Measurements from ENCODE around the gene WNT6.

The WNT6 gene

DNA sequence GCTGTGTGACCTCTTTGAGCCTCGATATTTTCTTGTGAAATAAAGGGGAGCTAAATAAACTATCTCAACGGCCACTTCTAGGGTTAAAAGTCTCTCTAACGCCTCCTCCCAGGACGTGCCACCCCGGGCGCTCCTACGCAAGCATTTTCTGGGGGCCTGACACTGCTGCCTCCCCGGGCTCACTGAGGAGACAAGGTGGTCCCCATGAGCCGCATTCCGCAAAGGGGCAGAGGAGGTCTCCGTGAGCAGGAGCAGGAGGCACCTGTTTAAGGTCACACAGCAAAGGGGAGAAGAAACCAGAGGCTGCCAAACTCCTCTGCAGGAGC lies 20.1 kb downstream of the WNT6 start:
- H3K9me3 ChIP-seq (ENCODE audit: control insufficient read depth, insufficient read depth, low read length): no peaks in the 10 kb centered on the region
- H3K36me3 ChIP-seq (ENCODE audit: control insufficient read depth, insufficient read depth, low read length): no peaks in the 10 kb centered on the region
- H3K4me1 ChIP-seq (ENCODE audit: control insufficient read depth, insufficient read depth, low read length): peaks cover 23% of the 10 kb centered on the region
- no peak overlapping the region for H3K9ac ChIP-seq (ENCODE audit: low read depth, low read length)
- H3K27ac ChIP-seq (ENCODE audit: low read depth, low read length): no peak overlapping the region
- peaks cover 100% of the 10 kb centered on the region for H3K27me3 ChIP-seq (ENCODE audit: control insufficient read depth, insufficient read depth, low read length)
- H3K4me3 ChIP-seq (ENCODE audit: low read depth, low read length): peak overlapping the region; percentile 32; the same call in 1 of the 2 replicates

GRCh38 chr2:218880102-218880858 lies 20.7 kb downstream of the WNT6 start, which contains the start of gene WNT10A:
TSS of gene WNT10A (plus strand) at chr2:218880852. CDS start at chr2:218880996, 144 bp downstream.
- peaks cover 23% of the 10 kb centered on the region for H3K4me1 ChIP-seq (ENCODE audit: control insufficient read depth, insufficient read depth, low read length)
- peaks cover 100% of the 10 kb centered on the region for H3K27me3 ChIP-seq (ENCODE audit: control insufficient read depth, insufficient read depth, low read length)

DNA sequence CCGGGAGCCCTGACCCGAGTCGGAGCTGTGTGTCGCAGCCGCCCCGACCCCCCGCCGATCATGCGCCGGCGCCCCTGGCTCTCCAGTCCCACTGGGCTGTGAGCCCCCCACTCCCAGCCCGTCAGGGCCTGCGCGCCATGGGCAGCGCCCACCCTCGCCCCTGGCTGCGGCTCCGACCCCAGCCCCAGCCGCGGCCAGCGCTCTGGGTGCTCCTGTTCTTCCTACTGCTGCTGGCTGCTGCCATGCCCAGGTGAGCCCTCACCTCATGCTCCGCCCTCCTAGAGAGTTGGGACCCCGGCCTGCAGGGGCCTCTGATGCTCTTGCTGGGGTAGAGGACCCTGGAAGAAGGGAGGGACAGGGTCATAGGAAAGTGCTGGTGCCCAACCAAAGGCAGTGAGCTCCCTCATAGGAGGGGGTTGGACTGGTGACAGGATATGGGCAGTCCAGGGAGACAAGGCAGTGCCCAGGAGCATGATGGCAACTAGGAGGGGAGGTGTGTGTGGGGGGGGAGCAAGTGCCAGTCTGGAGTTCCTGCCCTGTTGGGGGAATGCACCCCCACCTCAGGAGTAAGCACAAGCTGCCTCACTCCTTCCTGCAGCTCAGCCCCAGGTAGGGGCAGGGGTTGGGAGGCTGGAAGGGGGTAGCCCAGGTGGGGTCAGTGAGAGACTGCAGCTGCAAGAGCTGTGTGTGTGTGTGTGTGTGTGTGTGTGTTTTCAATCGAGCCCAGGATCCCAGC lies 21.4 kb downstream of the WNT6 start:
- no peaks in the 10 kb centered on the region for H3K9me3 ChIP-seq (ENCODE audit: control insufficient read depth, insufficient read depth, low read length)
- peaks cover 100% of the 10 kb centered on the region for H3K27me3 ChIP-seq (ENCODE audit: control insufficient read depth, insufficient read depth, low read length)
- no peak overlapping the region for H3K27ac ChIP-seq (ENCODE audit: low read depth, low read length)
- H3K9ac ChIP-seq (ENCODE audit: low read depth, low read length): no peak overlapping the region
- H3K4me3 ChIP-seq (ENCODE audit: low read depth, low read length): no peak overlapping the region; the same call in 1 of the 2 replicates
- H3K4me1 ChIP-seq (ENCODE audit: control insufficient read depth, insufficient read depth, low read length): peaks cover 23% of the 10 kb centered on the region
- H3K36me3 ChIP-seq (ENCODE audit: control insufficient read depth, insufficient read depth, low read length): no peaks in the 10 kb centered on the region

More at GRCh38 chr2:218880102-218880858, 20.7 kb downstream of the WNT6 start, which contains the start of gene WNT10A:
- H3K36me3 ChIP-seq (ENCODE audit: control insufficient read depth, insufficient read depth, low read length): no peaks in the 10 kb centered on the region
- no peak within 1 kb of the TSS for H3K9ac ChIP-seq (ENCODE audit: low read depth, low read length)
- no peak within 1 kb of the TSS for H3K27ac ChIP-seq (ENCODE audit: low read depth, low read length)
- peak within 1 kb of the TSS; percentile 32; the same call in 1 of the 2 replicates for H3K4me3 ChIP-seq (ENCODE audit: low read depth, low read length)
- no peaks in the 10 kb centered on the region for H3K9me3 ChIP-seq (ENCODE audit: control insufficient read depth, insufficient read depth, low read length)

DNA sequence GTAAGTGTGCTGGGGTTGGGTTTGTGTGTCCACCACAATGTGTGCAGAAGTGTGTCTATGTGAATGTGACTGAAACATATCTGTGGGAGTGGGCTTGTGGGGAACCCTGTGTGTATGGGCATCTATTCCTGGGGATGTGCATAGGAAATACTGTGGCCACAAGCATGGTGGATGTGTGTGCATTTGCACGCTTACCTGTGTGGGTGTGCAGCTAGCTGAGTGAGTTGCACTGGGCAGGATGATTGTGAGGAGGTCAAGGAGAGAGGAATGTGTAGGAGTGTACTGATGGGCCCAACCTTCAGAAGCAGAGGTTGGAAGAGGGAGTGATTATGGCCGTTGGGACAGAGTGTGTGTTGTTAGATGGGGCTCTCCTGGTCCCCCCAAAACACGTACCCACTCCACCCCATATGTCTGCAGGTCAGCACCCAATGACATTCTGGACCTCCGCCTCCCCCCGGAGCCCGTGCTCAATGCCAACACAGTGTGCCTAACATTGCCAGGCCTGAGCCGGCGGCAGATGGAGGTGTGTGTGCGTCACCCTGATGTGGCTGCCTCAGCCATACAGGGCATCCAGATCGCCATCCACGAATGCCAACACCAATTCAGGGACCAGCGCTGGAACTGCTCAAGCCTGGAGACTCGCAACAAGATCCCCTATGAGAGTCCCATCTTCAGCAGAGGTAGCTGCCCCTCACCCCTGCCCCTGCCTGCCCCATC lies 22.3 kb downstream of the WNT6 start:
- no peak overlapping the region for H3K4me3 ChIP-seq (ENCODE audit: low read depth, low read length)
- H3K27me3 ChIP-seq (ENCODE audit: control insufficient read depth, insufficient read depth, low read length): peaks cover 99% of the 10 kb centered on the region
- no peak overlapping the region for H3K9ac ChIP-seq (ENCODE audit: low read depth, low read length)
- no peak overlapping the region for H3K27ac ChIP-seq (ENCODE audit: low read depth, low read length)
- no peaks in the 10 kb centered on the region for H3K36me3 ChIP-seq (ENCODE audit: control insufficient read depth, insufficient read depth, low read length)
- peaks cover 23% of the 10 kb centered on the region for H3K4me1 ChIP-seq (ENCODE audit: control insufficient read depth, insufficient read depth, low read length)
- no peaks in the 10 kb centered on the region for H3K9me3 ChIP-seq (ENCODE audit: control insufficient read depth, insufficient read depth, low read length)

- peaks cover 99% of the 10 kb centered on the region for H3K27me3 ChIP-seq (ENCODE audit: control insufficient read depth, insufficient read depth, low read length)
- no peaks in the 10 kb centered on the region for H3K9me3 ChIP-seq (ENCODE audit: control insufficient read depth, insufficient read depth, low read length)
- peaks cover 21% of the 10 kb centered on the region for H3K4me1 ChIP-seq (ENCODE audit: control insufficient read depth, insufficient read depth, low read length)
- no peak overlapping the region for H3K9ac ChIP-seq (ENCODE audit: low read depth, low read length)
- no peak overlapping the region for H3K27ac ChIP-seq (ENCODE audit: low read depth, low read length)
- no peak overlapping the region for H3K4me3 ChIP-seq (ENCODE audit: low read depth, low read length)
- no peaks in the 10 kb centered on the region for H3K36me3 ChIP-seq (ENCODE audit: control insufficient read depth, insufficient read depth, low read length)
Measured at GRCh38 chr2:218882461-218882816, 22.8 kb downstream of the WNT6 start.

DNA sequence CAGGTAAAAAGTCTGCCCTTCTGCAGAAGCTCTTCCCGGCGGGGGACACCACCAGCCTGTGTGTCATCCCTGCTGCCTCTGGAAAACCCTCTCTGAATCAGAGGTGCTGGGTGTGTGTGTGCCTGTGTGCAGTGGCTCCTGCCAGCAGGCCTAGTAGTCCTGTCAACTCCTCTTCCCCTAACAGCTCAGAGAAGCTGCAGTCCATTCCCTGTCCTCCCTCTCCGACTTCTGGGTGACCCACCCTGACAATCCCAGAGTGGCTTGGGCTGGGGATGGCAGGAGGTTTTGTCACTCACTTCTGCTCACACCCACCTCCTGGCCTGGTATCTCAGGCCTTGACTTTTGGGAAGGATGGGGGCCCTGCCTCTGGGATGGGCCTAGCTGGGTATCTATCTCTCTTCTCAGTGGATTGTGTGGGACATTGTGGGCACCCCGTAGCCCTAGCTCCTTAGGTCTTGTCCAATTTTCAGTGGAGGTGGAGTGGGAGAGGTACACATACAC lies 23.3 kb downstream of the WNT6 start:
- H3K36me3 ChIP-seq (ENCODE audit: control insufficient read depth, insufficient read depth, low read length): no peaks in the 10 kb centered on the region
- peaks cover 99% of the 10 kb centered on the region for H3K27me3 ChIP-seq (ENCODE audit: control insufficient read depth, insufficient read depth, low read length)
- no peaks in the 10 kb centered on the region for H3K9me3 ChIP-seq (ENCODE audit: control insufficient read depth, insufficient read depth, low read length)
- no peak overlapping the region for H3K4me3 ChIP-seq (ENCODE audit: low read depth, low read length)
- no peak overlapping the region for H3K9ac ChIP-seq (ENCODE audit: low read depth, low read length)
- no peak overlapping the region for H3K27ac ChIP-seq (ENCODE audit: low read depth, low read length)
- H3K4me1 ChIP-seq (ENCODE audit: control insufficient read depth, insufficient read depth, low read length): peaks cover 19% of the 10 kb centered on the region; the same call in 1 of the 2 replicates

- H3K36me3 ChIP-seq (ENCODE audit: control insufficient read depth, insufficient read depth, low read length): no peaks in the 10 kb centered on the region
- H3K27ac ChIP-seq (ENCODE audit: low read depth, low read length): no peak overlapping the region
- no peak overlapping the region for H3K9ac ChIP-seq (ENCODE audit: low read depth, low read length)
- peaks cover 14% of the 10 kb centered on the region; the same call in 1 of the 2 replicates for H3K4me1 ChIP-seq (ENCODE audit: control insufficient read depth, insufficient read depth, low read length)
- peak overlapping the region; percentile 46; the same call in 1 of the 2 replicates for H3K4me3 ChIP-seq (ENCODE audit: low read depth, low read length)
- H3K27me3 ChIP-seq (ENCODE audit: control insufficient read depth, insufficient read depth, low read length): peaks cover 99% of the 10 kb centered on the region
- H3K9me3 ChIP-seq (ENCODE audit: control insufficient read depth, insufficient read depth, low read length): no peaks in the 10 kb centered on the region
Measured at GRCh38 chr2:218883491-218884490, 24.2 kb downstream of the WNT6 start.

- Histone ChIP-seq H3K27me3 (ENCODE audit: control insufficient read depth, insufficient read depth, low read length) (peaks cover 99% of the 10 kb centered on the region), H3K9me3 (ENCODE audit: control insufficient read depth, insufficient read depth, low read length) (no peaks in the 10 kb centered on the region), H3K9ac (ENCODE audit: low read depth, low read length) (no peak overlapping the region), H3K36me3 (ENCODE audit: control insufficient read depth, insufficient read depth, low read length) (no peaks in the 10 kb centered on the region), H3K4me1 (ENCODE audit: control insufficient read depth, insufficient read depth, low read length) (peaks cover 9% of the 10 kb centered on the region; the same call in 1 of the 2 replicates), H3K27ac (ENCODE audit: low read depth, low read length) (no peak overlapping the region), H3K4me3 (ENCODE audit: low read depth, low read length) (no peak overlapping the region)
Measured at GRCh38 chr2:218884519-218884918, 24.9 kb downstream of the WNT6 start.

DNA sequence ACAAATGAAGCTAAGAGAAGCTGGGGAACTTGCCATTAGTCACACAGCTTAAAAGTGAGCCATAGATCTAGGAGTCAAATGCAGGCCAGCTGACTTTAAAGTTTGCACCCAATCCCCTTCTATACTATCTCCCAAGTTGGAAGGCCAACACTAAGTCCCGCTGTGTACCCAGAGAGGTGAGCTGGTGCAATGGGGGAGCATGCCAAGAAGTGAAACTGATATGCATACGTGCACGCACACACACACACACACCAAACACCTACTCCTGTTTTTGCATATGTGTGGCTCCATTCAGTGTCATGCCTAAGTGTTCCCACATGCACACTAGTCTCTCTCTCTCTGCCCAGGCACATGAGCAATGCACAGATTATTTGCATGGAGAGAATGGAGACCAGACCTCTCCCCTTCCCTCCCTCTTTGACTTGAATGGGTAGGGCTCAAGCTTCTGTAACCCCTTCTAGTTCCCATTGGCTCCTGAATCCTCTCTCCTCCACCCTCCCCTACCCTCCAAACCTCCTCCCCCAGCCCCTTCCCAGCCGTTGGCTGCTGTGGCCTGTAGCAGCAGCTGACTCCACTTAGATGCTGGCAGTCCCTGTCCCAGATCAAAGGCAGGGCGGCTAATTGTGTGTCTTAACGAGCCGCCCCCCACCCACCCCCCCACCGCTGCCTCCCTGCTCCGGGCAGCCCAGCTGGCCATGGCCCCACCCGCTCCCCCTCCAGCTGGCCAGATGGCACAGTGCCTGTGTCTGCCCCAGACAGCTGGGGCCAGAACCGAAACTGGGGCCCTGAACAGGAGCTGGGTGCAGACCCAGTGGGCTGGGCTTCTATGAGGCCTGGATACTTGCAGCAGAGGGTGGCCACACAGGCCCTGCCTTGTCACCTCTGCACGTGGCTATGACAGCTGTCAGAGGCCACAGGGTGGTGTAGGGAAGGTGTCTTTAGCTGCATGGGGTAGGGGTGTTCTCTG lies 26.7 kb downstream of the WNT6 start:
- H3K27ac ChIP-seq (ENCODE audit: low read depth, low read length): no peak overlapping the region
- no peak overlapping the region for H3K9ac ChIP-seq (ENCODE audit: low read depth, low read length)
- H3K27me3 ChIP-seq (ENCODE audit: control insufficient read depth, insufficient read depth, low read length): peaks cover 99% of the 10 kb centered on the region
- H3K4me3 ChIP-seq (ENCODE audit: low read depth, low read length): no peak overlapping the region
- H3K36me3 ChIP-seq (ENCODE audit: control insufficient read depth, insufficient read depth, low read length): no peaks in the 10 kb centered on the region
- no peaks in the 10 kb centered on the region for H3K9me3 ChIP-seq (ENCODE audit: control insufficient read depth, insufficient read depth, low read length)
- H3K4me1 ChIP-seq (ENCODE audit: control insufficient read depth, insufficient read depth, low read length): no peaks in the 10 kb centered on the region

Measured in HUES48 (cell line).